Thoracic aorta (tissue), 2 donors: ENCODE results near the gene CAMK1G. TPM values are rescaled to one million over a fixed set of nuclear protein-coding genes. Genes with fewer than 3 reads are reported as not detected.

Source experiments
- ATAC-seq: fragments of 150-250 bp; one replicate; pipeline ENCODE4 v1.8.0; 2017; ENCODE audit warnings: low read depth; ENCODE audit not compliant: insufficient number of reproducible peaks, low FRiP score
- DNase-seq: peaks from one replicate; pipeline ENCODE4 v3.0.0-alpha.2; 2020; ENCODE audit warnings: low spot score
- H3K27ac ChIP-seq, 2 donors: fragments of 200-600 bp; sonication (generic); 1 replicate in 1 of 2; 2 replicates in 1 of 2; pipeline ENCODE4 v1.5.1; 2016; ENCODE audit warnings: mild to moderate bottlenecking in 2 of 2, moderate library complexity in 2 of 2
- H3K27me3 ChIP-seq: fragments of 200-600 bp; sonication (generic); replicated peaks from 2 replicates; pipeline ENCODE4 v1.6.0; 2016; ENCODE audit warnings: mild to moderate bottlenecking; ENCODE audit not compliant: insufficient read depth
- H3K36me3 ChIP-seq: fragments of 200-600 bp; sonication (generic); one replicate; pipeline ENCODE4 v1.5.1; 2016
- H3K4me1 ChIP-seq, 2 donors: fragments of 200-600 bp; sonication (generic); 1 replicate in 1 of 2; 2 replicates in 1 of 2; pipeline versions ENCODE4 v1.5.1 to v1.6.0; 2016; ENCODE audit warnings: low read depth in 2 of 2, mild to moderate bottlenecking in 1 of 2; ENCODE audit not compliant: control insufficient read depth in 1 of 2
- H3K4me3 ChIP-seq: fragments of 200-600 bp; sonication (generic); 2 replicates; pipeline ENCODE4 v1.5.1; 2016; ENCODE audit warnings: mild to moderate bottlenecking
- H3K9me3 ChIP-seq: fragments of 200-600 bp; sonication (generic); 2 replicates; pipeline ENCODE4 v1.5.1; 2016
- total RNA-seq, 2 donors: library from RNA; depleted of rRNA; stranded (reverse); fragments of >200 nt; gene quantifications; one replicate each; pipeline versions ENCODE4 v1.1.0 to v1.2.3, GENCODE V29; 2016
- TF ChIP-seq, protein P1 (sequence below): fragments of 200-600 bp; sonication (generic); IDR thresholded peaks from one replicate; pipeline ENCODE4 v1.5.1; 2019; ENCODE audit warnings: antibody characterized with exemption

The CAMK1G gene
- total RNA-seq, 2 donors from 2014 or later = not detected

DNA sequence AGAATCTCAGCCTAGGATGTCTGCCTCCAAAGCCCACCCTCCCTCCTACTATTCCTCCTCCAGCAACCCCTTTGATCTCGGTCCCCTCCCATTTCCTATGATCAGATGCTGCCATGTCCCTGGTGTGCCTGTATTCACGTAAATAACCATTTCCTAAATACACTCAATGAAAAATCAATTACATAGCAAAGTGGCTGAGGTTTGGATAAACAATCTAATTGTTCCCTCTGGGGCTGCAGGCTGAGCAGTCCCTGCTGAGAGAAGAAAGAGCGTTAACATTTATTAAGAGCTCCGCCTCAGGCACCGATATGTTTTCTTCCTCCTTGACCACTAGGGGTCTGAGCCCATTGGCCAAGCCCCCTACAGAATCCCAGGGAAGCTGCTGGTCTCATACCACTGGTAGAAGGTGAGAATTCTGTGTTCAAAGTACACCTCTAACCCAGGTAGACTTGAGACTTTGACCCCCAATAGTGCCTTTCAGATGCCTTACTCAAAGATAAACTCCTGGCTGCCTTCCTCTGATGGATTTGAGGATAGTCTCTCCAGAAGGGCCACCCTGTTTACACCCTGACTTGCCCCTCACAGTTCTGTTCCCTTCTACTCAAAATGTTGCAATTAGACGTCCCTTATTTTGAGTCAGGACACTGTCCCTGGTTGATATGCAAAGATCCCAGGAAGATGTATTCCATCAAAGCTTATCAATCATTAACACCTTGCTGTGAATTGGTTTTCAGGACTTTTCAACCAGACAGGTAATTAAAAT is 33.9 kb upstream of the CAMK1G start:
- DNase-seq (no peak), ATAC-seq (no peak)
- no peaks in the 10 kb centered on the region for H3K9me3 ChIP-seq
- no peak overlapping the region for H3K4me3 ChIP-seq
- H3K27ac ChIP-seq = no peak overlapping the region
- TF ChIP-seq, protein P1, sequence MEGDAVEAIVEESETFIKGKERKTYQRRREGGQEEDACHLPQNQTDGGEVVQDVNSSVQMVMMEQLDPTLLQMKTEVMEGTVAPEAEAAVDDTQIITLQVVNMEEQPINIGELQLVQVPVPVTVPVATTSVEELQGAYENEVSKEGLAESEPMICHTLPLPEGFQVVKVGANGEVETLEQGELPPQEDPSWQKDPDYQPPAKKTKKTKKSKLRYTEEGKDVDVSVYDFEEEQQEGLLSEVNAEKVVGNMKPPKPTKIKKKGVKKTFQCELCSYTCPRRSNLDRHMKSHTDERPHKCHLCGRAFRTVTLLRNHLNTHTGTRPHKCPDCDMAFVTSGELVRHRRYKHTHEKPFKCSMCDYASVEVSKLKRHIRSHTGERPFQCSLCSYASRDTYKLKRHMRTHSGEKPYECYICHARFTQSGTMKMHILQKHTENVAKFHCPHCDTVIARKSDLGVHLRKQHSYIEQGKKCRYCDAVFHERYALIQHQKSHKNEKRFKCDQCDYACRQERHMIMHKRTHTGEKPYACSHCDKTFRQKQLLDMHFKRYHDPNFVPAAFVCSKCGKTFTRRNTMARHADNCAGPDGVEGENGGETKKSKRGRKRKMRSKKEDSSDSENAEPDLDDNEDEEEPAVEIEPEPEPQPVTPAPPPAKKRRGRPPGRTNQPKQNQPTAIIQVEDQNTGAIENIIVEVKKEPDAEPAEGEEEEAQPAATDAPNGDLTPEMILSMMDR = no peak
- H3K27me3 ChIP-seq = no peaks in the 10 kb centered on the region
- no peaks in the 10 kb centered on the region for H3K4me1 ChIP-seq
- no peaks in the 10 kb centered on the region for H3K36me3 ChIP-seq

DNA sequence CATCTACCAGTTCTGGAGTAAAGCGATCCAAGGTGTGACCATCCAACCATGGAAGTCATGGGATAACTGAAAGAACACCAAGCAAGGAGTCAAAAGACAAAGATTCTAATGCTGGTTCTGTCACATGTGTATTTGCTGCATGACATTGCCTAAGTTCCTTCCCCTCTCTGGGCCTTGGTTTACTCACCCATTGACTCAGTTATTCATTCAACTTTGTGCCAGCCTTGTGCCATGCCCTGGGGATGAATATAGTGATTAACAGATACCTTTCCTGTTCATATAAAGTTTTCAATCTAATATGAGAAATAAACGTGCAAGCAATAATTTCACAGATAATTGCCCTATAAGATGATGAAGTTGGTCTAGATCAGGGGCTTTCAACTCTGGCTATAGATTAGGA is 33.0 kb upstream of the CAMK1G start:
- no peak overlapping the region for H3K4me3 ChIP-seq
- ATAC-seq (no peak), DNase-seq (no peak)
- no peaks in the 10 kb centered on the region for H3K9me3 ChIP-seq
- H3K27me3 ChIP-seq = no peaks in the 10 kb centered on the region
- H3K36me3 ChIP-seq = no peaks in the 10 kb centered on the region
- H3K4me1 ChIP-seq = no peaks in the 10 kb centered on the region
- no peak overlapping the region for H3K27ac ChIP-seq
- TF ChIP-seq, protein P1 = no peak

DNA sequence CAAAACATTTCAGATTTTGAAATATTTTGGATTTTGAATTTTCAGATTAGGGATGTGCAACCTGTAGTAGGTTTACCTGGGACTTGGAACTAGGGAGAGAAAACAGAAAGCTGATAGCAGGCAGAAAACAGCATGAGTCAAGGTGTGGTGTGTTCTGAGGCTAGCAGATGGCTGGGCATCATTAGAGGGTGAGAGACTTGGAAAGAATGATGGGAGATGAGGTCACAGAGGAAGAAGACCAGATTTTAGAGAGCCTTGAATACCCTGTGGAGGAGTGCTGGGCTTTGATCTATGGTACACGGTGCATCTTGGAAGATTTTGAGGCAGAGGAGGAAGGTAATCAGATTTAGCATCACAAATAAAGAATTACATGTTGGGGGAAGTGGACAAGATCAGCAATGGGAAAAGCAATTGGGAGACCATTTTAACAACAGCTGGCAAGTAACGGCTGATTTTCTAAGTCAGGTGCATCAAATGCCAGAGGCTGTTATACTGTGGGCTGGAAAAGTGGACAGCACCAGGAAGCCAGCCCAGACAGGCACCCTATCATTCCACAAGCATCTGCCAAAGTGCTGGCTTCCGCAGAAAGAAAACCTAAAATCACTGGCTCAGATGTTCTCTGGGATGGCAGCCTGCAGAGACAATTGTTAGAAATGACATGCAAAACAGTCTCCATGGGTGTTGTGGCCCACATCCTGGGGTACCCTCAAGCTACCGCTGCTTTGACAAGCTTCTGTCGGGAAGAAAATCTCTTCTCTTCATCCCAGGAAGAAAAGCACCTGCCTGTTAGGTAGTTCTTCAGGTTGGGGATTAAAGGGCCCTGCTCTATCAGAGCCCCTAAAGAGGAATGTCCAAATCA is 30.9 kb upstream of the CAMK1G start:
- Histone ChIP-seq H3K4me1 (no peaks in the 10 kb centered on the region), H3K9me3 (no peaks in the 10 kb centered on the region), H3K4me3 (no peak overlapping the region), H3K36me3 (no peaks in the 10 kb centered on the region), H3K27me3 (no peaks in the 10 kb centered on the region), H3K27ac (no peak overlapping the region)
- TF ChIP-seq, protein P1 = no peak
- DNase-seq = no peak
- no peak for ATAC-seq

DNA sequence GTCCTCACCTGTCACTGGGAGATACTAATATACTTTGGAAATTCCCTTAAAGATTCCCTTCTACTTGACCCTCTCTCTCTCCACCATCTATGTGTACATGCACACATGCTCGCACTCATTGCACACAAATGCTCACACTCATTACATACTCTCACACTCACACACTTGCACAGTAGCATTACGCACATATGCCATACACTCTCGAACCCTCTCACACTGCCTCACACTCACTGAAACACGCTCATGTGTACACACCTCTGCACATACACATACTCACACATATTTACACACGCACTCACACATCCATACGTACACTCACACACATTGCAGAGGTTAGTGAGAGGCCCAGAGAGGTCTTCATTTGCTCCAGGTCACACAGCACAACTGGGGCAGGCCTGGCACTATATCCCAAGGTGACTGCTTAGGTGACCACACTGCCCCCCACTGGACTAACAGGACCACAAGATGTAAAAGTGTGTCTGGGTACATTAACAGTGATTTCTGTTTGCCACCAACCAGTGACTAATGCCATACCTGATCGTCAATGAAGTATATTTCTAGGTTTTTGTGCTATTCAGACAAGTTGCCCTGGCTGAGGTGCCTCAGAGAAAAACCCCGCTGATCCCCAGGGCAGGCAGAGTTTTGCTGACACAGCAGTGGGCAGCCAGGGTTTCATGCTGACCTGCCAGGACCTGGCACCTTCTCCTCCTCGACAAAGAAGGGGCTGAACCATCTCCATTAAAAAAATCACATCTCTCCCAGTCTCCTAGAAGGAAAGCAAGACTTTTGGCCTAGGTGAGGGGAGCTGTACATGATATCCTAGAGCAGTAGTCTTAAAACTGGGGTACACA is 28.5 kb upstream of the CAMK1G start:
- TF ChIP-seq, protein P1 = no peak
- no peaks in the 10 kb centered on the region for H3K27me3 ChIP-seq
- H3K36me3 ChIP-seq = no peaks in the 10 kb centered on the region
- H3K4me3 ChIP-seq = no peak overlapping the region
- ATAC-seq = no peak
- DNase-seq = no peak
- no peak overlapping the region for H3K27ac ChIP-seq
- H3K9me3 ChIP-seq = no peaks in the 10 kb centered on the region
- no peaks in the 10 kb centered on the region for H3K4me1 ChIP-seq
